Measurements from ENCODE around the gene SP4.
A peak's percentile ranks its signal among the peaks of the same experiment; 100 is the strongest.

SP4 gene

DNA sequence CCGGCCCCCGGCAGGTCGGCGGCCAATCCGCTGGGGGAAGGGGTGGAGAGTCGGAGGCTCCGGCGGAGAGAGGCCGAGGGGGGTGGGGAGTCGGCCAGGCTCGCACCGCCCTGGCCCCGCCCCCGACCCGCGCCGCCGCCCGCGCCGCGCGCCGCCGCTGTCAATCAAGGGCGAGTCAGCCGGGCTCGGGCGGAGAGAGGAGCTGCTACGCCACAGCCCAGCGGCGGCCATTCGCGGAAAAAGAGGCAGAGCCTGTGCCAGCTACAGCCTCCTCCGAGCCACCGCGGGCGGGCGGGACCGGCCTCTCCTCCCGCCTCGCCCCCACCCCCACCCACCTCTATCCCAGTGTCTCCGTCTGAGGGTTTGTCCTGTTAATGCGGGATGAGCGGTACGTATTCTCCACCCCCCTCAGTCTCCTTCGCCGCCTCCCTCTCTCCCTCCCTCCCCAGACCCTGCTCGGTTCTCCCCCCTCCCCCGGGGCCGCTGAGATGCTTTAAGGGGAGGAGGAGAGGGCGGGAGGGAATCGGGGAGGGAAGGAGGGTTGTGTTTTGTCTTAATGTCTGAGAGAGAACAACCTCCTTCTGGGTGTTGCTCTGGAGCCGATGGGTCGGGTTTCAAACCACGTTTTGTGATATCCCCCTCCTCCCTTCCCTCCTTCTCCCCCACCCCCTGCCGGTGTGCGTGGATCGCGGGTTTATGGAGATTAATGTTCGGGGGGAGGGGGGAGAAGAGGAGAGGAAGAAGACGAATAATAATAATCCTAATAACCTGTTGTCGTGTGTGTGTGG lies at the start of gene SP4:
TSS of gene SP4 (plus strand) at position 213 of the 788 bp plus-strand sequence. CDS start at position 382, 169 bp downstream.
- DNase-seq, result peak; percentile 97

DNA sequence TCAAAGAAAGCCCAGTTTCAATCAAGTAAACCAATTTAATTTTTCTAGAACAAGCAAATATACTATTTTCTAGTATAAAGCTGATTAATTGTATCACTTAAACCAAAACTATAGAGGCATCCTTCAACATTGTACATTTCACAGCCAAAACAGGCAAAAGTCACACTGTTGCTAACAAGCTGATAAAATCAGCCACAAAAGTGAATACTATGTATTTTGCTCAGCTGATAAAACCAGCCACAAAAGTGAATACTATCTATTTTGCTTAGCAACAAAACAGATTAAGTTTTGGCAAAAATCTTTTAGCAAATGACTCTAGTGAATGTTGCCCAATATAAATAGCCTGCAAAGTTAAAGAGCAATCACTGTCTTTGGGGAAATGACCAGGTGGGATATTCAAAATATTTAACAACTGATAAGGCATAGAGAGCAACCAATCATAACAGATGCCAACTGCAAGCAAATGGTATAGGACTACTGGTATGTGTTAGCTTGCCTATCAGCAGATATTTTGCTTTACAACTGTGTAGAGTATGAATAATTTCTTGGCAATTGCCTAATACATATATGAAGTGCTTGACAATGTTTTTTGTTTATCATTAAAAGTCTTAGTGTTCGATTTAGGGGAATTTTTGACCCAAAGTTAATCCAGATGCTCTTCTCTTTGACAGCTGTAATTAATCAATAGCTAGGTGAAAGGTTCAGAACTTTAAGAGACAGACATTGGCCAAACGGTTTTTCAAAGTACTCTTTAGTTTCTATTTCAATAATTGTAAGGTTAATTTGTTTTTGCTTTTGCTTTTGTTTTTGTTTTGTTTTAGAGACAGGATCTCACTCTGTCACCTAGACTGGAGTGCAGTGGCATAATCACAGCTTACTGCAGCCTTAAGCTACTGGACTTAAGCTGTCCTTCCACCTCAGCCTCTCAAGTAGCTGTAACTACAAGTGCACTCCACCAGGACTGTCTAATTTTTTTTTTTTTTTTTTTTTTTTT lies 44.4 kb upstream of the SP4 start:
- DNase-seq, result no peak

DNA sequence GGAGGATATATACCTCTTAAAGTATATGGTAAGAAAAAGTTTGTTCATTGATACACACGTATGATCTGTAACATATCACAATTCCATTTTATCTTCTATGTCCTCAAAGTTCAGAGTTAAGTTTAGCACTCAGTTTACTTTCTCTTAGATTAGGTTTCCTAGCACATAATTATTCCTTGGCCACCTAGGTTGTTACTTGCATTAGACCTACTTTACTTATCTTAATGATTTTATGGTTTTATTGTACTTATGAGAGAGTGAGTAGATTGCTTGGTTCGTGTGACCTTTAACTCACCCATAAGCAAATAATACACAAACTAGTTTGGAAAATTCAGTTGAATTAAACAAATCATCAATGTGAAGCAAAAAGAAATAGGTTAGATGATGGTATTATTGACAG lies 33.9 kb upstream of the SP4 start:
- DNase-seq, result no peak

DNA sequence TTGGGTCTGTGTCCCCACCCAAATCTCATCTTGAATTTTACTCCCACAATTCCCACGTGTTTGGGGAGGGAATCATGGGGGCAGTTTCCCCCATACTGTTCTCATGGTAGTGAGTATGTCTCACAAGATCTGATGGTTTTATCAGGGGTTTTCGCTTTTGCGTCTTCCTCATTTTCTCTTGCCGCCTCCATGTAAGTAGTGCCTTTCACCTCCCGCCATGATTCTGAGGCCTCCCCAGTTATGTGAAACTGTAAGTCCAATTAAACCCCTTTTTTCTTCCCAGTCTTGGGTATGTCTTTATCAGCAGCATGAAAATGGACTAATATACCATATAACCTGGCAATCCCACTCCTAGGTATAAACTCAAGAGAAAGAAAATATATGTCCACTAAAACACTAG lies 25.9 kb upstream of the SP4 start:
- DNase-seq, result no peak

DNA sequence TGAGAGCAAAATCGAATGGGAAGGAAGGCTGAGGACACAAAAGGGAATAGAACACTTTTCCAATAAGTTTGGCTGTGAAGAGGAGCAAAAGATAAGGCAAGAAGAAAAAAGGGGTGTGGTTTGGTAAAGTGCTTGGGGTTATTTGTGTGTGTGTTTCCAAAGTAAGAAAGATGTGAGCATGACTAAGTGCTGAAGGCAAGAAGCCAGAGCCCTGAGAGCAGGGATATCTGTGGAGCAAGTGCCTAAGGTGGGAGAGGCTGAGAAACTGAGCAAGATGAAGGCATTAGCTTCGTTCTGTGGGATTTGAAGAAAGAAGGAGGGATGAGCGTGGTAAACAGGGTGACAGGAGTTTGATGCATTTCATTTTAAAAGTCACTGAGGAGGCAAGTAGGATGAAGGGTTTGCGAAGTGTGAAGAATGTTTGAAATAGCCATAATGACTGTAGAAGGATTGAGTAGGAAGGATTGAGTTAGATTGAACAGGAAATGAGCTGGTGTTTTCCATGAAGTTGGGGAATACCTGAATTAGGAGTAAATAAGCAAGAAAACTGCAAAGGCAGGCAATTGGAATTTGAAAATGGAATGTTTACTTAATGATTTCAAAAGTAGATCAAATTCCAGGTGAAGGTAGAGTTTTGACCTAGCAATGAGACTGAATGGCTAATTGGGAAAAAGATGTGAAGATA lies 19.9 kb upstream of the SP4 start:
- no peak for DNase-seq

DNA sequence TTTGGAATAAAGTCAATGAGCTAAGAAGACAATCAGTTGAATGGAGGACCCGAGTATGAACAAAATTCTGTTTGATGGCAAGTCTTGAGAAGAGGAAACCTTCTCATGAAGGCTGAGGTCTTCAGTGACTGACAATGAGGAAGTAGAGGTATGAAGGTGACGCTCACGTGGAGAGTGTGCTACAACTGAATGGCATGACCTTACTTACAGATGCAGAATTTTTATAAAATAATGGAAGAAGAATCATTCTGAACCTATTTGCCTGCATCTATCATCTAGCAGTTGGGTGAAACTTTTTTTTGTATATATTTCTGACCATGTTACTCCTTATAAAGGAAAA lies 19.4 kb upstream of the SP4 start:
- DNase-seq, result no peak

DNA sequence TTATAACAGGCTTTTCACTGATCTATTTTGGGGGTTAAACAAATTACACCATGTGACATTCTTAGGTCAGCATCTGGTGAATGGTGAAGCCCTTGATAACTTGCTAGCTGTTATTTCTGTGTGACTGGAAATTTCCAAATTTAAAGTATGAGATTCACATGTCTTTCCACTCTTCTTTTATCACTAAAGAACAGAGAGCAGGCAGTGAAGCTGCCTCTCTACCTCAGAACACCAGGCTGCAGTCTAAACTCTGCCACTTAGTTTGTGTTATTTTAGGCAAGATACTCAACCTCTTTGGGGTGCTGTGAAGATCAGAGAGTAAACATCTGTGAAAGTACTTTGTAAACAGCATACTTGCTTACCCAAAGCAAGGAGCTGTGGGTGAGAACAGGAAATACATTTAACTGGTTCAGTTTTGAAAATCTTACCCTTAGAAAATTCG lies 15.5 kb upstream of the SP4 start:
- no peak for DNase-seq

DNA sequence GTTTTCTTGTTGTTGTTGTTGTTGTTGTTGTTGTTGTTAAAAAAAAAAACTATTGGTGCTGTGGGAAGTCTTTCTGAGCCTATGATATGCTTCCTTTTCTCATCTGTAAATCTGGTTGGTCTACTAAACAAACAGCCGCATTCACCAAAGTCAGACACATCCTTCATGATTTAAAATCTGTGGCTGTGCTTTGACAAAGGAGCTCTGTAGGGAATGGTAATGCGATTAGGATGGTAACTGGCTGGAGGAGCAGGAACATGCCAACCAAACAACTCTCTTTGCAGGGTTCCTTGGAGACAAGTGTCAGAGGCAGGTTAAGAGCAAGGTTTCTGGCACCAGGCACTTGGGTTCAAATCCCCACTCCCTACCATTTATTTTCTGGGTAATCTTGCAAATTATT lies 14.9 kb upstream of the SP4 start:
- DNase-seq, result no peak

DNA sequence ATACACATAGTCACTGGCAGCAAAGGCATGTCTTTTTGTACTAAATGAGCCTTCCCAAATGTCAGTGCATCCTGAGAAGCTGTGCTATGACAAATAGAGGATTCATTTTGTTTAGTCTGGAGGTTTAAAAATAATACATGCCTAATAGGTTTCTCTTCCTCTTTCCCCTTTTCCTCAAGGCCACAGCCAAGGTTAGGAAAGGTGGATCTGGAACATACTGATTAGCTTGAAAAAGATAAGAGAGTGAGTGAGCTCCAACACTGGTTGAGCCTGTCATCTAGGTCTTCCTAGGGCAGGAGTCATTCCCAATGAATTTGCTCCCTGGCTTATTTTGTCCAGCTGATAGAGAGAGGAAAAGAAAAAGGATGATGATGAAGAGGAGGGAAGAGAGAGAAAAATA lies 14.4 kb upstream of the SP4 start:
- no peak for DNase-seq

DNA sequence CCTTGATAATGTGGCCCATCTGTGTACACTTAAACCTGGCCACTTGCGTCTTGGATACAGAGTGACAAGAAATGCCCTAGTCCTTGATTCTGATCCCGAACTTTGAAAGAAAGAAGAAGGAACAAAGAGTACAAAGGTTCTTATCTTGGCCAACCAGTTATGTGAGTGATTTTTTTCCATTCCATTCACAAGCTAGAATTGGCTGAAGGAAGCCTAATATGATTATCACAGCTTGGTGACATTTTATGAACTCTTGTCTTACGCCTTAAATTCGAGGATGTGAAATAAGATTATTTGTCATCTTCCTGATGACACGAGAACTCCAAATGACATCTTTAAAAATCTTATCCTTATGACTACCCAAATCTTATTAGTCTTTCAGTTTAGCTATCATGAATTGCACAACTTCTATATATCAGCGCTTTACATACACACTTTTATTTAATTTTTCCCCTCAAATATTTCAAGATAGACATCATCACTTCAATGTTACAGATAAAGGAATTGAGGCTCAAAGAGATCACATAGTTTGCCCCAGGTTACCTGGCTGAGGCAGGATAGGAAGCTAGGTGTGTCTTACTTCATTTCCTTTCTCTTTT lies 13.0 kb upstream of the SP4 start:
- no peak for DNase-seq

DNA sequence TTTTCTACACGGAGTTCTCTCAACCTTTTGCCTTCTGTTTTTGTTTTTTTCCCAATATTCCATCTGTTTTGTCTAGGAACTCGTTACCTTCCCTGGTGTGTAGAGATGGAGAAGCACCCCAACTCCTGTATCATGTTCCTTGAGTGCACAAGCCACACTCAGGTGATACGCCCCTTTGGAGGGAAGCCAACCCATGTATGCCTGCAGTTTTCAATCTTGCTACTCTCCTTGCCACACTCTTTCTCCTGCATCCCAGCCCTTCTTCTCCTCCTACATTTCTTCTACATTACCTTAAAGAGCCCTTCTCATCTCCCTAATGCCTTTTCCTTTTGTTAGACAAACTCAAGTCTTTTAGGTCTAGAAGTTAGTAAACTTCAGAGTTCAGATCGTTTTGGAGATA lies 10.2 kb upstream of the SP4 start:
- no peak for DNase-seq

DNA sequence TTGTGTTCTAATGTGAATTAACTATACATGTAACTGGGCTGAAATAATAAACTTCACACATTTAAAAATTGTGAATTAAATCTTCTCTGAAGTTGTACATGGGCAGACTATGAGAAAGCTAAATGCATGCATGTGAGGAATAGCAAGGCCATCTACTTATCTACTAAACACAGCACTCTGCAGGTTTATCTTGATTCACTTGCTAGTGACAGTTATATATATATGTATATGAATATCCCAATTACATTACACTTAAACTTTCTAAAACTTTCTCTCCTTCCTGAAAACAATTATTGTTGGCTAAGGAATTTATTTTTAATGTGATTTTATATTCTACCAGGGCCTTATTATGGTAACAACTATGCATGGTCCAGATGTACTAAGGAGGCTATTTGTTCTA lies 5.1 kb upstream of the SP4 start:
- DNase-seq, result no peak

DNA sequence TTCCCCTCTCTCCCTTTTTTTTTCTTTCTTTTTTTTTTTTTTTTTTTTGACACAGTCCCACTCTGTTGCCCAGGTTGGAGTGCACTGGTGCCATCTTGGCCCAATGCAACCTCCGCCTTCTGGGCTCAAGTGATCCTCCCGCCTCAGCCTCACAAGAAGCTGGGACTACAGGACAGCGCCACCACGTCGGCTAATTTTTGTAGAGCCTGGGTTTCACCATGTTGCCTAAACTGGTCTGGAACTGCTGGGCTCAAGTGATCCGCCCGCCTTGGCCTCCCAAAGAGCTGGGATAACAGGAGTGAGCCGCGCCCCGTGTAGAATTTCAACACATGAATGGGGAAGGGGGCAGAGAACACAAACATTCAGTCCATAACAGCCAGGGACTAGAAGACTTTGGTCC lies 2.6 kb upstream of the SP4 start:
- no peak for DNase-seq

DNA sequence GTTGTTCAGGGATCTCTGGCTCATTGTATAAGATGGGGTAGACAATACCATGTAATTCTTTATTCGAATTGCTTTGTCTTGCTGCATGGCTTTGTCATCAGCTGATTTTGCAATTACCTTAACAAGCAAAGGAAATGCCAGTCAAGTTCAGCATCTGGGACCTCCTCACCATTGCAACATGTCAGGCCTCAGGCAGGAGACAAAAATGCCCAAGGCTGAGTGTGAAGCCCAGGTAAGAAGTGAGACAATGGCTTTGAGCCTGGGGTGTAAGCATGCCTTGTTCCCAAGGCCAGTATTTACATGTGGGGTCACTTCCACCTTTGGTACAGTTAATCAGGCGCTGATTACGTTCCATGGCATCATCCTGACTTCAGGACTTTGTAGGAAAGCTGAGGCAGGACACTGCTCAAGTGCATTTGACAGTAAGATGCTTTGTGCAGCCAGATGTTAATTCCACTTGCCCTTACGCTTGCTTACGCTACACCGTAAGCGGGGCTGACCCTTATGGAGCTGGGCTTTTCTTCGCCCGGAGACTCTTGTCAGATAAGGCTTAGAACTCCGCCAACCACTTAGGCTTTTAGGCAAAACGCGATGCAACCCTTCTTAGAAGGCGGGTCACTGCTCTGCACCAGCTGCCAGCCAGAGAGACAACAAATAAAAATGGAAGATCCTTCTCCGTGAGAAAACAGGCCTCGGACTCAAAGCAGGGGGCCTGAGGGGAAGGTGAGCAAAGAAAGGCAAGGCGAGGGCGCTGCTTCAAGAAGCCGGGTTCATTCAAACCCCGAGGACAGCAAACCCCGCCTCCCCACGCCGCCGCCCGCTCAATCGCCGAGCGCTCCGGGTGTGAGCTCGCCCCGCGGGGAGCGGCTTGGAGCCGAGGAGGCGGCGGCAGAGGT lies 1.3 kb upstream of the SP4 start:
- DNase-seq, result peak; percentile 2

DNA sequence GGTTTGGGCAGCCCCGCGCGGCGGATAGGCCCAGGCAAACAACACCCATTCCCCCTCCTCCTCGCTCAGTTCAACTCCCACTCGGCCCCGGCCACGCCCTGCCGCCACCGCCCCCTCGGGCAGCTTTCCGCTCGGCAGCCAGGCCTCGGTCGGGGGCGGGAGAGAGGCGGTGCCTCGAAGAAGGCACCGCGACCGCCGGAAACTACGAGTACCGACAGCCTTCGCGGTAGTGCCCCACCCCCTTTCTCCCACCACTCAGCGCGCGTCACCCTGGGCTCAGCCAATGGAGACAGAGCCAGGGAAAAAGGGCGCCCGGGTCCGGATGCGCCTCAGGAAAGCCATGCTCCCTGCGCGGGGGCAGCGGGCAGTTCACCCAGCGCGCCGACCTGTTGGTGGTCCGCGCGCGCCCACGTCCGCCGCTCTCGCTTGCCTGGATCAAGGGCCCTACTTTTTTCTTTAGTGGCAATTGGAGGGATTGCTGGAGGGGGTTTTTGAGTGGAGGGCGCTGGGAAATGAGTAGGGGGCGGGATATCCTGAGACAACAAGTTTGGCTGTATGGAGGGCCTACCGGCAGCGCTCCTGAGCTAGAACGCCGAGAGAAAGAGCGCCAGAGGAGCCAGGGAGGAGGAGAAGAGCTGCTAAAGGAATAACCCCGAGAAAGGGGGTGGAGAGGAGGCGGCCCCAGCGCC lies 557 bp upstream of the SP4 start:
- DNase-seq, result peak; percentile 98

DNA sequence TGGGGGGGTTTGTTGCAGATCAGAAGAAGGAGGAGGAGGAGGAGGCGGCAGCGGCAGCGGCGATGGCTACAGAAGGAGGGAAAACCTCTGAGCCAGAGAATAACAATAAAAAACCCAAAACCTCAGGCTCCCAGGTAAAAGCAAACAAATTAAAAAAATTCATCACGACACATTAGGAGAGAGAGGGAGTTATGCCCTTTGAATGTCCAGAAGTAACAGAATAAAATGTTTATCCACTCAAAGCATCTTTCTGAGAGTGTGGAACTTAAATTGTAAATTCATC lies 717 bp downstream of the SP4 start:
- no peak for DNase-seq

DNA sequence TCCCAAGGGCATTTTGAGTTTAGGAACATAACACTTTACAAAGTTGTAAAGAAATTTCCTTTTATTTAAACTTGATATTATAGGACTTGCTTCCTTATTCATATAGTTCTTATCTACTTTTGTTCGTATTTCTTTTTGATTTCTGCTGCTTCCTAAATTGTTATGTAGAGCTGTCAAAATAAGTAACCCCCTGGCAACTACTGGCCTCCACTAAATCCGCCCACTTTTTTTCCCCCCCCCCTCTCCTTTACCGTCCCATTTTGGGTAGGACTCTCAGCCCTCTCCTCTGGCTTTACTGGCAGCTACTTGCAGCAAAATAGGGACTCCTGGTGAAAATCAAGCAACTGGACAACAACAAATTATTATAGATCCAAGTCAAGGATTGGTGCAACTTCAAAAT lies 1.1 kb downstream of the SP4 start:
- no peak for DNase-seq

DNA sequence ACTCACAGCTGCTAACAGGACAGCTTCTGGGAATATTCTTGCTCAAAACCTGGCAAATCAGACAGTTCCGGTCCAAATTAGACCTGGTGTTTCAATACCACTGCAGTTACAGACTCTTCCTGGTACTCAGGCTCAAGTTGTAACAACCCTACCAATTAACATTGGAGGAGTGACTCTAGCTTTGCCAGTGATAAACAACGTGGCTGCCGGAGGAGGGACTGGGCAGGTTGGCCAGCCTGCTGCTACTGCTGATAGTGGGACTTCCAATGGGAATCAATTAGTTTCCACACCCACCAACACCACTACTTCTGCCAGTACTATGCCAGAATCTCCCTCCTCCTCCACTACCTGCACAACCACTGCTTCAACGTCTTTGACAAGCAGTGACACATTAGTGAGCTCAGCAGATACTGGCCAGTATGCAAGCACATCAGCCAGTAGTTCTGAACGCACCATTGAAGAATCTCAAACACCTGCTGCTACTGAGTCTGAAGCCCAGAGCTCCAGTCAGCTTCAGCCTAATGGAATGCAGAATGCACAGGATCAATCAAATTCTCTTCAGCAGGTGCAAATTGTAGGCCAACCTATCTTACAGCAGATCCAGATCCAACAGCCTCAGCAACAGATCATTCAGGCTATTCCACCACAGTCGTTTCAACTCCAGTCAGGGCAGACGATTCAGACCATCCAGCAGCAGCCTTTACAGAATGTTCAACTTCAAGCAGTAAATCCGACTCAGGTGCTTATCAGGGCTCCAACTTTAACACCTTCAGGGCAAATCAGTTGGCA lies 2.1 kb downstream of the SP4 start:
- no peak for DNase-seq

DNA sequence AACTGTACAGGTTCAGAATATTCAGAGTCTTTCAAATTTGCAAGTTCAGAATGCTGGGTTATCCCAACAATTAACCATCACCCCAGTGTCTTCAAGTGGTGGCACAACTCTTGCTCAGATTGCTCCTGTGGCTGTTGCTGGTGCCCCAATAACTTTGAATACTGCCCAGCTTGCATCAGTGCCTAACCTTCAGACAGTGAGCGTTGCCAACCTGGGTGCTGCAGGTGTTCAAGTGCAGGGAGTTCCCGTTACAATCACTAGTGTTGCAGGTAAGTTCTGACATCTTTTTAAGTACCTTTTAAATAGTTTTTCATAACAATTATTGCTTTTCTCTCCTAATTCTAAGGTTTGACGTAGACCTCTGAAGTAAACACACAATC lies 2.7 kb downstream of the SP4 start:
- no peak for DNase-seq

DNA sequence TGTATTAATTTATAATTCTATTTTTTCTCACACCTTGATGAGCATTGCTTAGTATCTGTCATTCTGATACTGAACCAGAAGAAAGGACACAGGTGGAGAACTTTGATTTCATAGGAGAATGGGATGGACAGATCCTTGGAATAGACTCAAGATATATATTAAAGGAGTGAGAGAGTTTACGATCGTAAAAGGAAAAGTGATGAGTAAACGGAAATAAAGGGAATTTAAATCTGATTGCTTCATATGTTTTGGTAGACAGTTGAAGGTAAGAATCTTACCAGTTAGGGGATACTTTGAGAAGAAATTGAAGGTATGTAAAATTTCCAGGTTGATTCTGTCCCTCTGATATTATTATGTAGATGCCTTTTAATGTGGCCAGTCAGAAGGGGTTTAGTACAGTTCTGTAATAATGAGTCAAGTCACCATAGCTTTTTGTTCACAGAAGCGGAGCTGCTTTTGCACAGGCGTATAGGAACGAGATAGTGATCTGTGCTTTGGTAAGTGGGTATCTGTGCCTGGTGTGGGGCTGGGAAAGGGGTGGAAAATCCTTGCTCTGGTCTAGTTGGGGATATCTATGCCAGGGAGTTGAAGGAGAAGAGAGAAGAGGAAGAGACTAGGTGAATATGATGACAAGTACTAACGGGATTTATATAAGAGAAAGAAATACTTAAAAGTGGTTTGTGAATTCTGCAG lies 15.4 kb downstream of the SP4 start:
- no peak for DNase-seq

All from EL (cell line).